HL-60 (cell line): ENCODE measurements around the gene EEF1AKMT3. TPM values are rescaled to one million over a fixed set of nuclear protein-coding genes. Genes with fewer than 3 reads are reported as not detected.

ENCODE experiments used
- microRNA-seq: library from miRNA; unstranded; fragments of <30 nt; microRNA quantifications from one replicate; pipeline ENCODE4, GENCODE V29; 2018

The EEF1AKMT3 gene

Small RNA genes within 50 kb of the gene (microRNA-seq; reads per million reads assigned to microRNA genes)
- 40.7 reads per million, percentile 57 among the genes with 10 or more reads in this experiment for gene MIR26A2
- gene MIR6759: not detected
